ENCODE results near the gene ADCY5.

The ADCY5 gene

GRCh38 chr3:123326531-123326930 lies 122.4 kb downstream of the ADCY5 start:
- DNase-seq (ENCODE audit: low read depth in 2 of 2), result no peak

- DNase-seq (ENCODE audit: low read depth in 2 of 2), result no peak
Measured at GRCh38 chr3:123325766-123326256, 123.1 kb downstream of the ADCY5 start.

- no peak for DNase-seq (ENCODE audit: low read depth in 2 of 2)
Measured at GRCh38 chr3:123324880-123325765, 123.8 kb downstream of the ADCY5 start.

GRCh38 chr3:123323781-123324180 lies 125.1 kb downstream of the ADCY5 start:
- DNase-seq (ENCODE audit: low read depth in 2 of 2), result no peak

GRCh38 chr3:123322866-123323265 lies 126.0 kb downstream of the ADCY5 start:
- no peak for DNase-seq (ENCODE audit: low read depth in 2 of 2)

- DNase-seq (ENCODE audit: low read depth in 2 of 2), result no peak
Measured at GRCh38 chr3:123321806-123322205, 127.1 kb downstream of the ADCY5 start.

GRCh38 chr3:123320221-123320620 lies 128.7 kb downstream of the ADCY5 start:
- DNase-seq (ENCODE audit: low read depth in 2 of 2), result no peak

- DNase-seq (ENCODE audit: low read depth in 2 of 2), result no peak
Measured at GRCh38 chr3:123319760-123320159, 129.1 kb downstream of the ADCY5 start.

- no peak for DNase-seq (ENCODE audit: low read depth in 2 of 2)
Measured at GRCh38 chr3:123318374-123318773, 130.5 kb downstream of the ADCY5 start.

GRCh38 chr3:123317716-123318115 lies 131.2 kb downstream of the ADCY5 start:
- DNase-seq (ENCODE audit: low read depth in 2 of 2), result no peak

- DNase-seq (ENCODE audit: low read depth in 2 of 2), result no peak
Measured at GRCh38 chr3:123315271-123315595, 133.7 kb downstream of the ADCY5 start.

GRCh38 chr3:123314359-123315270 lies 134.3 kb downstream of the ADCY5 start:
- DNase-seq (ENCODE audit: low read depth in 2 of 2), result no peak

- DNase-seq (ENCODE audit: low read depth in 2 of 2), result no peak
Measured at GRCh38 chr3:123313889-123314288, 135.0 kb downstream of the ADCY5 start.

- DNase-seq (ENCODE audit: low read depth in 2 of 2), result no peak
Measured at GRCh38 chr3:123312331-123313265, 136.3 kb downstream of the ADCY5 start.

- no peak for DNase-seq (ENCODE audit: low read depth in 2 of 2)
Measured at GRCh38 chr3:123311201-123311600, 137.7 kb downstream of the ADCY5 start.

- no peak for DNase-seq (ENCODE audit: low read depth in 2 of 2)
Measured at GRCh38 chr3:123310741-123311140, 138.1 kb downstream of the ADCY5 start.

- no peak for DNase-seq (ENCODE audit: low read depth in 2 of 2)
Measured at GRCh38 chr3:123310186-123310585, 138.7 kb downstream of the ADCY5 start.

- no peak for DNase-seq (ENCODE audit: low read depth in 2 of 2)
Measured at GRCh38 chr3:123307064-123307463, 141.8 kb downstream of the ADCY5 start.

- no peak for DNase-seq (ENCODE audit: low read depth in 2 of 2)
Measured at GRCh38 chr3:123305192-123305591, 143.7 kb downstream of the ADCY5 start.

GRCh38 chr3:123303976-123304560 lies 144.8 kb downstream of the ADCY5 start:
- no peak for DNase-seq (ENCODE audit: low read depth in 2 of 2)

- DNase-seq (ENCODE audit: low read depth in 2 of 2), result no peak
Measured at GRCh38 chr3:123302961-123303360, 145.9 kb downstream of the ADCY5 start.

All from stimulated activated CD8-positive, alpha-beta memory T cell treated with anti-CD3 and anti-CD28 coated beads, Interleukin-7, amount 100 ng/mL, for 1 hour (primary cell).